HFF-Myc (cell line): ENCODE results near the gene C14orf180.

Source experiments
- DNase-seq: peaks from one replicate; pipeline ENCODE4 v3.0.0-alpha.2; 2011; ENCODE audit warnings: low read depth; ENCODE audit errors: extremely low read depth
- H3K4me3 ChIP-seq: replicated peaks from 2 replicates; pipeline ENCODE4 v1.5.1; 2011; ENCODE audit warnings: low read depth, mild to moderate bottlenecking, control low read depth, low read length
- TF ChIP-seq, protein P1 (sequence below): IDR thresholded peaks from 2 replicates; pipeline ENCODE4 v1.5.1; 2012; ENCODE audit warnings: mild to moderate bottlenecking, low read depth, low read length, control low read depth; ENCODE audit errors: missing control alignments

Gene C14orf180

DNA sequence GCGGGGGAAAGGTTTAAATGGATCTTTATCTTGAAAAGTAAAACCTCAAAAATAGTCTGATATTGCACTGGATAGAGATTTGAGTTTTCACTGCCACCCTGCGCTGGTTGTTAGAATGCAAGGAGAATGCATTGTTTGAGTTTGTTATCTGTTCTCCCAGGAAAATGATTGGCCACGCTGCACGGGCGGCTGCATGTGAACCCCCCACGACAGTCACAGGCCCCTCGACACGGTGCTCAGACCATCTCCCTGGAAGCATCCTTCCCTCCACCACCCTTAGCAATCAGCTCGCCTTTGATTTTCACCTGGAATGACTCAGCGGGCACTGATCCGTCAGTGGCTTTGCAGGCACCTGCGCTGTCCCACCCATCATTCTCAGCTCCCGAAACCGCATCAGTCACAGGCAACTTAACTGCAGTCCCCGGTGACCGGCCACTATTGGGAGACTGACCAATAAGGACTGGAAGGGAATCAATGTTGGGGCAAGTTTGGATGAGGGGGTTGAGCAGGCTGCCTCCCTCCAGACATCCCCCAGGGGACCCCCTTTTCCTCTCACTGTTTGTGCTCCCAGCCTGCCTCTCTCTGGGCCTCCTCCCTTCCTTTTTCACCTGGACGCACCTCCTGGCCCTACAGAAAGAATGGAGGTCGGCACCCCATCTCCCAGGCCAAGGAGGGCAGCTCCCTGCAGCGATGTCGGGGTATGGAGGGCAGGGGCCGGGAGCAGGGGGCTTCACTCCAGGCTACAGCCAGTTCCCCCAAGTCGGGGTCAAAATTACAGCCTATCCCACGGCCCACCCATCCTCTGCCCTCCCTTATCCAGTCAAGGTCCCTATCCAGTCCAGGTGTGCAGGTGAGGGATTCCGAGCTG, 28.5 kb upstream of the C14orf180 start:
- no peak overlapping the region for H3K4me3 ChIP-seq
- TF ChIP-seq, protein P1, sequence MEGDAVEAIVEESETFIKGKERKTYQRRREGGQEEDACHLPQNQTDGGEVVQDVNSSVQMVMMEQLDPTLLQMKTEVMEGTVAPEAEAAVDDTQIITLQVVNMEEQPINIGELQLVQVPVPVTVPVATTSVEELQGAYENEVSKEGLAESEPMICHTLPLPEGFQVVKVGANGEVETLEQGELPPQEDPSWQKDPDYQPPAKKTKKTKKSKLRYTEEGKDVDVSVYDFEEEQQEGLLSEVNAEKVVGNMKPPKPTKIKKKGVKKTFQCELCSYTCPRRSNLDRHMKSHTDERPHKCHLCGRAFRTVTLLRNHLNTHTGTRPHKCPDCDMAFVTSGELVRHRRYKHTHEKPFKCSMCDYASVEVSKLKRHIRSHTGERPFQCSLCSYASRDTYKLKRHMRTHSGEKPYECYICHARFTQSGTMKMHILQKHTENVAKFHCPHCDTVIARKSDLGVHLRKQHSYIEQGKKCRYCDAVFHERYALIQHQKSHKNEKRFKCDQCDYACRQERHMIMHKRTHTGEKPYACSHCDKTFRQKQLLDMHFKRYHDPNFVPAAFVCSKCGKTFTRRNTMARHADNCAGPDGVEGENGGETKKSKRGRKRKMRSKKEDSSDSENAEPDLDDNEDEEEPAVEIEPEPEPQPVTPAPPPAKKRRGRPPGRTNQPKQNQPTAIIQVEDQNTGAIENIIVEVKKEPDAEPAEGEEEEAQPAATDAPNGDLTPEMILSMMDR = no peak
- no peak for DNase-seq

DNA sequence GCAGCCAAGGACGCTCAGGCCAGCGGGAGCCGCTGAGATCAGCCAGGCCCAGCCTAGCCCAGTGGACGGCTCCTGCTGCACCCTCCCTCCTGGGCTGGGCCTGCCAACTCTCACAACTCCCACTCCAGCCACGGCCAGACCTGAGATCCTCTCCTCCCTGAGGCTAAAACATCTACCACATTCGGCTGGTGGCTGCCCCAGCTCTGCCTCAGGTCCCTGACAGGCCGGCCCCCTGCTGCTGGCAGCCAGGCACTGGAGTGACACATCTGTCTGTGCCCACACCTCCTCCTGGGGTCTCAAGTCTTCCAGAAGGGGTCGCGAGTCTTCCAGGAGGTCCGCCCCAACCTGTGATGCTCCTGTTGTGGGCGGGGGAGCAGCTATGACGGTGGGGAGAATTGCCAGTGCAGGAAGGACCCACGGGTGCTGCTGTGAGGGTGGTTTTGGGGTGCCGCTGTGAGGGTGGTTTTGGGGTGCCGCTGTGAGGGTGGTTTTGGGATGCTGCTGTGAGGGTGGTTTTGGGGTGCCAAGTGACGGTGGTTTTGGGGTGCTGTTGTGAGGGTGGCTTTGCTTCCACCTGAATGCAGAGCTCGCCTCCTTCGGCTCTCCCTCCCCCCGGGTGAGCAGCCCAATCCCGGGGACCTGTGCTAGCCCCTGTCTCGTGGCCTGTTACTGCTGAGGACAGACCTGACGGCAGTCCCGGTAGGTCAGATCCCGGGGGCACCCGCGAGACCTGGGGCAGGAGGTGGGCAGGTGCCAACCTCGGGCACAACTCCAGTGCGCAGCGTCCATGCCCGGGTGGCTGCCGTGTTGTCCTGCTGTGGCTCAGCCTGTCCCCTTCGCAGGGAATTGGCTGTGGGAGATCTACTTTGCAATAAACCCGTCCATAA, 27.5 kb upstream of the C14orf180 start:
- TF ChIP-seq, protein P1 = no peak
- H3K4me3 ChIP-seq = no peak overlapping the region
- no peak for DNase-seq

GRCh38 chr14:104552738-104553125, 26.8 kb upstream of the C14orf180 start:
- TF ChIP-seq, protein P1 = no peak
- no peak overlapping the region for H3K4me3 ChIP-seq
- no peak for DNase-seq

DNA sequence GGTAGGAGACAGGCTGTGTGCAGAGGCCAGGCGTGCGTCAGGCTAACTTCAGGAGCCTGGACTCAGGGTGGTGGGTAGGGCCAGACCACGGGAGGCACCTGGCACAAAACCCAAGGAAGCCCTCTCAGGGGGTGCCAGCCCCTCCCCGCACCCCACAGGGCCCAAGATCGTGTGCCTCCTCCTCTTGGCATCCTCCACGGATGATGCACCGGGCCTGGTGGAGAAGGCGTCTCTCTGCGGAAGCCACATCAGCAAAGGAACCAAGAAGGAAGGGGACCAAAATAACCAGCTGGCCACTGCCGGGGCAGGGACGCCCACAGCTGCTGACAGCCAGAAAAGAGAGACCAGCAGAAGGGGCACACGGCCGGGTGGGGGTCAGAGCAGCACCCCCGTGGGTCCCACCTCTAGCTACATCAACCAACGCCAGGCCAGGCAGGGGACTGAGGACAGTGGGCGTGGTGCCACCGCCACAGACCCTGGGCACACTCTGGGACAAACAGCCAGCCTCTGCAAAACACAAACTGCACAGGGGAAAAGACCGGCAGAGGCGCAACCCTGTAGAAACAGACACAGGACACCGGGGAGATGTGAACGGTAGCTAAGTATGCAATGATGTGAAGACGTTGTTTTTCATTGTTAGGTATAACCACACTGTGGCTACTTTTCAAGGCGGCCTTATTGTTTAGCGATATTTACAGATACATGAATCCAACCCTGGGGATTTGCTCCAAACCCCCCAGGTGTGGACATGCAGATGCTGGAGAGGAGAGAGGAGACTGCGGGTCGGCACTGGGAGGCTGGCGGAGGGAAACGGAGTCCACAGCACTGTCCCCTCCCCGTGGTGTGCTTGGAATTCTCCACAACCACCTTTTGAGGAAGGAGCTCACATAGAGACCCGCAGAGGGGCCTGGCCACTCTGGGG, 26.1 kb upstream of the C14orf180 start:
- TF ChIP-seq, protein P1 = no peak
- no peak overlapping the region for H3K4me3 ChIP-seq
- no peak for DNase-seq

DNA sequence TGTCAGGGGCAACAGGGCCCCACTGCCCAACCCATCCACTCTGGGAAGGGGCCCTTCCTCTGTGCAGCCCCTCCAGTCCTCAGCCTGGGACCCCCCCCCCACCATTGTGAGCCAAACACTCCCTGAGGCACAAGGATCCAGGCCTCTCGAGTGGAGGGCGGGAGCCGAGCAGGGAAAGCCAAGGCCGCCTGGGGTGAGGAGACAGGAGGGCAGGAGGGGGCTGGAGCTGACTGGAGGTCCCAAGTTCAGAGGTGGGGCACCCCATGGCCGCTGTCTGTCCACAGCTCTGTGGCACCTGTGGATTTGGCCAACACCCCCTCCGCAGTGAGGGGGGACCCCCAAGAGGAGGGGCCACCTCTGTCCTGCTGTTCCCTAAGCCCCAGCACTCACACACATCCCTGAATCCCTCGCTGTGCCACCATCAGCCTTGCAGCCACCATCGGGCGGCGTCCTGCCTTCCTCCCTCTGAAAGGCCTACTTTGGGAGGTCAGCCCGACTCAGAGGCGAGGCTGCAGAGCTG, 25.4 kb upstream of the C14orf180 start:
- DNase-seq = no peak
- TF ChIP-seq, protein P1 = no peak
- H3K4me3 ChIP-seq = no peak overlapping the region

DNA sequence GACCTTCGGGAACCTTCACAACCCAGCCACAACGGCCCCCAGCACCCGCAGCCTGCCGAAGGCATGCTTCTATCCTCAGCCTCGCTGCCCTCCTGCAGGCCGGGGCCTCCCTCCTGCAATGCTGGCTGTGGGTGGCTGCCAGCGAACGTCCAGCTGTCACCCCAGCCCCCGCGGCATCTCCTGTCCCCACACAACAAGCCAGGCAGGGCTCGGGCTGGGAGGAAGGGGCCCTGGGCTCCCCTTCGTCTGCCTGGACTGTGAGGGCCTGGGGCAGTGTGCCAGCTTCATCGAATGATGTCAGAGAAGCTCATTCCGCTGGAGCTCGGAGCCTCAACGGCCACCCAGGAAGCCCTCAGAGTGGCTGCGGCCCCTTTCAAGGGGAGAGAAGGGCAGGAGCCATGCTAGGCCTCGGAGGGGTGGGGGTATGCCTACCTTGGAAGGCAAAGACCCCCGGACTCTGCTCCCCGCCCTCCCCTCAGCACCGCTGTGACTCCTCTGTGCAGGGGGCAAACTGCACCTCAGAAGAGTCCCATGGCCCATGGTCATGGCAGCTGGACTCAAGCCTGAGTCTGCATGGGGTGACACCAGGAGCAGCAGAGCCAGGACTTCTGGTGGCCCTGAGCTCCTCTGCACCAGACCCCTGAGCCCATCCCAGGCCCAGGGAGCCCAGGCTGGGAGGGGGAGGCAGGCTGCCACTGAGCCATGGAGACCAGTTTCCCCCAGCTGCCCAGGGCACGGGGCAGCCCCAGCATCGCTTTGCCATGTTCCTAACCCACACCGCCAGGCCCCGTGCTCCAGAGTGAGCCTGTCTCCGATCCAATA, 24.7 kb upstream of the C14orf180 start:
- DNase-seq = no peak
- TF ChIP-seq, protein P1 = no peak
- H3K4me3 ChIP-seq = no peak overlapping the region
